ENCODE results near the gene CD93.

DNA sequence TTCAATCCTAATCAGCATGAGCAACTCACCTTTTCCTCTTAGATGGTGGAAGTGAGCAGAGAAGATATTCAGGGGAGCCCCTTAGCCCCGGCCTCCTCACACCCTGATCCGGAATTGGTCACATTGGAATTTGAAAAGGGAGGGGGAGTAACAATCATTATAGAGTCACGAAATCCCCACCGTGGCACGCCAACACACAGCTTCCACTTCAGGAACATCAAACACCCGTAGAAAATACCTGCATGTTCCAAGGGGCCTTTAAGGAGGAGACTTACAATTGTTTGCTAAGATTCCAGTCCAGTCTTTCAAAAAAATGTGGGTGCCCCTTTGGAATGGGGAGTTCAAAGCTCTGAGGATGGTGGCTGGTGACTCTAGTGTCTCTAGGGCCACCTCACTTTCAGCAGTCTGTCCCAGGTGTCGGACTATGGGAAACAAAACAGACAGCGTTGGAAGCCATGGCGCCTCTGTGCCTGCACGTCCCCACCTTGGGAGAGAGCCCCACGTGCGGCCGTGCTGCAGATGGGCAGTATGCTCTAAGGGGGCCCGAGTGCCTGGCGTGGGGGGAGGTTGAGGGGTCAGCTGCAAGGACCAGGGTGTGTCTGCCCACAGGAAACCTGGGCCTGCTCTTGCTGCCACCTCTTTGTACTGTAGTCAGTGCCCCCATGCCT, 2.4 kb downstream of the CD93 start:
- TF ChIP-seq CTCF (IDR thresholded peaks at IDR 0.05; ENCODE audit: poor library complexity, severe bottlenecking) (no peak), POLR2AphosphoS5 (IDR thresholded peaks at IDR 0.05) (no peak), MXI1 (conservative IDR thresholded peaks at IDR 0.05; ENCODE audit: poor library complexity, severe bottlenecking) (no peak), TAF1 (IDR thresholded peaks at IDR 0.05; ENCODE audit: low read depth) (no peak), EZH2 (IDR thresholded peaks at IDR 0.05; ENCODE audit: borderline replicate concordance, insufficient read depth, low read length, poor library complexity, severe bottlenecking) (no peak), EP300 (conservative IDR thresholded peaks at IDR 0.05; ENCODE audit: poor library complexity, severe bottlenecking) (no peak)

Measured in neural cell (in vitro differentiated cells).